ENCODE results near the gene SORCS2.

The SORCS2 gene

DNA sequence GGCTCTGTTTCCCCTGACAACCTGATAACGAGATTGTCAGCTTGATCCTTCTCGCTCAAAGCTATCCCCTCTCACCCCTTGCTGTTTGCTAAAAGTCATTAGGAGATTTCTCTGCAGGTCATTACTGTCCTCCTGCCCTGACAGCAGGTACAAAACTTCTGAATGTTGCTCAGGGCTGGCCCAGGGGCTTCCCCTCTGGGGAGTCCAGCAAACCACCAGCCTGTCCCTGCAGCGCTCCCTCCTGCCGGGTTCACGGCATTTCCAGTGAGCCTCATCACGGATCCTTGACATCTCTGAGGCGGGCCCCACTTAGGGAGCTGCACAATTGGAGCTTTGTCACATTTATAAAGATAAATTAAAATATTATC lies 5.2 kb upstream of the SORCS2 start:
- DNase-seq = no peak

DNA sequence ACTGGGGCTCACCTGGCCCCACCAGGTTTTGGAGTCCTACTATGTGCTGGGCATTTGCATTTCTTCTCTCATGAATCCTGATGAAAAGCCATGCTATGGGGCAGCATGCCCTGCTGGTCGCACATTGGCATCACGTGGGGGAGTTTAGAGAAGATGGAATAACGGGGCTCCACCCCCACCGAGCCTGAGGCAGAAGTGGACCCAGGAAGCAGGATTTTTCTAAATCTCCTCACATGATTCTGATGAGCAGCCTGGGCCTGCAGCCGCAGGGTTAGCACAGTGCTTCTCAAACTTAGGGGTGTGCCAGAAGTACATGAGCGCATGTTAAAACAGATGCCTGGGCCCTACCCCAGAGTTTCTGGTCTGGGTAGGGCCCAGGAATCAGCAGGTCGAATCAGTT lies 4.6 kb upstream of the SORCS2 start:
- DNase-seq = no peak

DNA sequence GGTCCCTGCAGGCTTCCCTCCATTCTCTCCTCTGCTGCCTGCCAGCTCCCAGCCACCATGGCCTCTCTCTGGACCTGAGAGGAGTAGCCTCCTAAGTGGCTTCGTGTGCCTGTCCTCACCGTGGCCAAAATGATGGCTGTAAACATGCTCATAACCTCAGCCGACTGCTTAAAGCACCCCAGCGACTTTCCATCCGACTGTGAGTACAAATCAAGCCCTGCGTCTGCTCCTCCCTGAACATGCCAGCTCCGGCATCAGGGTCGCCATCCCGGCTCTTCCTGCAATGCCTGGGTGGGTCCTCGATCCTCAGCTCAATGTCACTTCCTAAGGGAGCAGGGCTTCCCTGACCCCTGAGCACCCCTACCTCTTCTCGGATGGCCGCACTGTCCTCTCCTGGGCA lies 3.3 kb upstream of the SORCS2 start:
- no peak for DNase-seq

DNA sequence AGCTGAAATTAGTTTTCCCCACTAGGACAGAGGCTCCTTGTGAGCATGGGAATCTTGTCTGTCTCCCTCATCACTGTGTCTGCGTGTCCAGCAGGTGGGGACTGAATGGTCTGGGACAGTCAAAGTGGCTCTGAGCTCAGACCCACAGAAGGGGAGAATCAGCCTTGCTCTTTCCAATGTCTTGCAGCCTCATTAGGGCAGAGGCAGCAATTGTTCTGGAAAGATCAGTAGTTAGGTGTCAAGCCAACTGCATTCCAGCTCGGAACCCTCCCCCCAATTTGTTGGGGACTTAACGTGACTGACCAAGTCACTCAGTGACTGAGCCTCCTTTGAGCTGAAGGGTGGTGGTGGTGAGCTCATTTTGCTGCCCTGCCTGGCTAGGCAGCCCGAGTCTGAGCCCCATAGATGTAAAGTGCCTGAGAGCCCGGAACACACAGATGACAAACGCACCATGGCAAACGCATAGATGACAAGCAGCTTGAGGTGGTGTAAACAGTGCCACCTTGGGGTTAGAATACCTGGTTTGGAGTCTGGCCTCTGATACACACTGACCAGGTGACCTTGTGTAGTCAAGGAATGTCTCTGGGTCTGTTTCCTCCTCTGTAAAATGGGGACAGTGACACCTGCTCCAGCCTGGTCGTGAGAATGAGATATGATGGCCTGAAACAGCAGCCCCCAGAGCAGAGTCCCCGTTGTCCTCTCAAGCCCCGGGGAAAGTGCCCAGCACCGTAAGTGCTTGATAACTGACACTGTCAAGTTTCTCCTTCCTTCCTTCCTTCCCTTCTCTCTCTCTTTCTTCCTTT lies 2.7 kb upstream of the SORCS2 start:
- no peak for DNase-seq

DNA sequence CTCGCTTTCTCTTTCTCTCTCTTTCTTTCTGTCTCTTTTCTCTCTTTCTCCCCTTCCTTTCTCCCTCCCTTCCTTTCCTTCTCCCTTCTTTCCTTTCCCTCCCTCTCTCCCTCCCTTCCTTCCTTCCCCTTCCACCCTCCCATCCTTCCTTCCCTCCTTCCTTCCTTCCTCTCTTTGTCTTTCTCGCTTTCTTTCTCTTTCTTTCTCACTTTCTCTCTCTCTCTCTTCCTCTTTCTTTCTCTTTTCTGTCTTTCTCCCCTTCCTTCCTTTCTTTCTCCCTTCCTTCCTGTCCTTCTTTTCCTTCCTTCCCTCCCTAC lies 2.1 kb upstream of the SORCS2 start:
- no peak for DNase-seq

DNA sequence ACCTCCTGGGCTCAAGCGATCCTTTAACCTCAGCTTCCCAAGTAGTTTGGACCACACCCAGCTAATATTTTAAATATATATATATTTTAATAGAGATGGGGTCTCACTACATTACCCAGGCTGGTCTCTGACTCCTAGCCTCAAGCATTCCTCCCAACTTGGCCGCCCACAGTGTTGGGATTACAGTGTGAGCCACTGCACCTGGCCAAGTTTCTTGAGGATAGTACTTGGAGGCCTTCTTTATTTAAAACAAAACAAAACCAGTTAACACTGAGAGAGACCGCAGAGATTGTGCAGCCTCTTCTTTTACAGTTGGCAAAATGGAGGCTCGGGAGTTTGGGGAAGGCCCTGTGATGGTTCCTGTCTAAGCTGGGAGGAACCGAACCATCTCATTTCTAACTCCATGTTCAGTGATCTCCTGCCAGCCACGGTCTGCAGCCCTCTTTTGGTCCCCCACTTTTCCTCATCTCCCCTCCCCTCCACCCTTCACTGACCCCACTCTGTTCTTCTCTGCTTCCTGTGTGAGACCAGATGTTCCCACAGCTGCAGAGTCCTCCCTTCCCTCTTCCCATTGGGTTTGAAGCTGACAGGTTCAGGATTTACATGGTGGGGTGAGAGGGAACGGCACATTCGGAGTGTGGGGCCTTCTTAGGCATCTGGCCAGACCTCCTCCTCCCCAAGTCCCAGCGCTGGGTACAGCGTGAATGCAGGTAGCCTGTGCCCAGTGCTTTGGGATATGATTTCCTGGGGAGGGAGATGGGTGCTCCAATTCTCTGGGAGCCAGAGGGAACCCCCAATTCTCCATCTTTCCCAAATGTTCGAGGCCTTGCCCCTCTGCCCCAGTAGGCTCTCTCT lies 1.4 kb upstream of the SORCS2 start:
- DNase-seq = no peak

DNA sequence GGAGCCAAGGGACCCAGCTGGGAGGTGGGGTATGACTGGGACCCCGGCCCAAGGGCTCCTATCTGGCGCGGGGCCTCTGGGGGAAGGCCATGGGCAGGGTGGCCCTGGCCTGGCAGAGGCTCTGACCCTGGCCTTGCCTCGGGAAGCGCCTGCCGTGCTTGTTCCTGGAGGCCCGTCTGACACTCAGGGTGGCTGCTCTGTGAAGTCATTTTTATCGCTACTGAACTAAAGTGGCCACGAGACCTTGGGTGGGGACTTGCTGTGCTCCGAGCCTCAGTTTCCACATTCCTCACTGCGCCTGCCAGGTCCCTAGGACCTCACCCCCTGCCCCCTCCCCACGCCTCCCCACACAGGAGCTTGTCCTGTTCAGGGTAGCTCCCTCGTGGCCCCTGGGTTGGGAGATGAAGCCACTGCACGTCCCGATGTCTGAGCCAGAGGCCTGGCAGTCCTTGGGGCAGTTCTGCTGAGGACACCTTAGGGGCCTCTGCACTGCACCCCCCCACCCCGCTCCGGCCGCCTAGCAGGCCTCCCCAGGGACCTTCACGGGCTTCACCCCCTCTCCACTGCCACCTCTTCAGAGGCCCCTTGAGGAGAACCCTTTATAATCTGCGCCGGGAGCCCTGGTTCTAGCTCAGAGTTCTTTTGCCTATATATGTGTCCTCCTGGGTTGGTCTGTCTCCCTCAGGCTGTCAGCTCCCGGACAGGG lies 639 bp upstream of the SORCS2 start:
- DNase-seq = no peak

DNA sequence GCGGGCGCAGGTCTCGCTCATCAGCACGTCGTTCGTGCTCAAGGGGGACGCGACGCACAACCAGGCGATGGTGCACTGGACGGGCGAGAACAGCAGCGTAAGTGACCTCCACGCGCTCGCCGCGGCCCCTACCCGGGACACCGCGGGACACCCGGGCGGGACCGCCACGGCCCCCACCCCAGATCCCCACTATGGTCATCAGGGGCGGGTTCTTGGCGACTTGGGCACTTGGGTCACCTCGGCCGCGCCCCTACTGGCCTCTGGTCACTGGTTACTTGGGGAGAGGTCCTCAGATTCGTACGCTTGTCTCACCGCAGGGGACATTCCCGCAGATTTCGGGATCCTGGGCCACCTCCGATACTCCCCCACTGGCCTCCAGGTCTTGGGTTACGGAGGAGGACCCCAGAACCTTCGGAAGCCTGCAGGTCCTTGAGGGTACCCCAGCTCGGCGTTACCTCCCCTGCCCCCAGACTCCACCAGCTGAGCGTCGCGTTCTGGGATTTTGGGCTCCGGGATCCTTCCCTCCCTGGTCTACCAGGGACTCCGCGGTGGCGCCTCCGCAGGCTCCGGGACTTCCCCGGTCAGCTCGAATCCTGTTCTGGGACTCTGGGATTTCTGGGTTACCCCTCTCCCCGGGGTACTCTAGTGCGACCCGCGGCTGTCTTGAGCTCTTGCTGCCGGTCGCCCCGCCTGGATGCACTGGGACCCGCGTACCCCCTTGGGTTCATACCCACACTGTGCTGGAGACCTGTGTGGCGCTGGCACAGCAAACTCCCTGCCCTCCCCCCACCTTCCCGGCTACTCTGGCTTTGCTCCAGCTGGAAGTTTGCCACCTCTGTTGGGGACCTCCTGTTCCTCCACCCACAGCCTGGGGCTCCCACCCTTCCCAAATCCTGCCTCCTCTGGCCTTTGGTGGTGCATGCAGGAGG lies 956 bp downstream of the SORCS2 start:
- DNase-seq = peak; percentile 30

DNA sequence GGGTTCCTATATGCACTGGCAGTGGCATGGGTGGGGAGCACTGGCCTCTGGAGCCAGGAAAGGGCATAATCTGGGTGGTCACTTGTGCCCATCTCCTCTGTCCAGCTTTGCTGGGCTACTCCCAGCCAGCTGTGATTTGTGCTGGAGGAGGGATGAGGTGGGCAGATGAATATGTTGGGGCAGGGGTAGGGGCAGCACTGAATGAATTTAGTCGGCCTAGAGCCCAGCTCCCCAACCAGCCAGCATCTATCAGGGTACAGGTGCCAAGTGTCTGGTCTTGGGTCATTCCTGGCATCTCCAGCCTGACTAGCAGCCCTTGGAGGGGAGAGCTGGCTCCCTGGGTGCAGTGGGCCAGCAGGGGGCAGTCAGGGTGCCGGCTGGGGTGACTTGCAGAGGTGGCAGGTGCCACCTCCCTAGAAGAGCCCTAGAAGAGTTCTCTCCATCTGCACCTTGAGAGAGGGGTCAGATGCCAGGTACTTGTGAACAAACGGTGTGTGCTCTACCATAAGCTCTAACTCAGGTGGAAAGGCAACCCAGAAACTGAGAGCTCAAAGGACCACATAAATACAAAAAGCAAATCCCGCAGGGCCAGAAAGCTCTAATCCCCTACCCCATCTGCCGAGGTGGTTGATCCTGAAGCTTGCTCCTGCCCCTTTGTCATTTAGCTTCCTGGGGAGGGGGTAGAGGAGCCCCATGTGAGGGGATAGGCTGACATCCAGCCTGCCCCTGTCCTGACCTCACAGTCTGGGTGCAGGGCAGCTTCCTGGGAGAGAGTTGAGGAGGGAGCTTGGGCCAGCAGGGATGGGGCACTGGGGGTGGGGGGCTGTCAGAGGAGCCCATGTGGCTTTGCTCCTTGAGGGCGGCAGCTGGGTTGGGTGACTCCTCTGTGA lies 2.2 kb downstream of the SORCS2 start:
- peak; percentile 81 for DNase-seq

DNA sequence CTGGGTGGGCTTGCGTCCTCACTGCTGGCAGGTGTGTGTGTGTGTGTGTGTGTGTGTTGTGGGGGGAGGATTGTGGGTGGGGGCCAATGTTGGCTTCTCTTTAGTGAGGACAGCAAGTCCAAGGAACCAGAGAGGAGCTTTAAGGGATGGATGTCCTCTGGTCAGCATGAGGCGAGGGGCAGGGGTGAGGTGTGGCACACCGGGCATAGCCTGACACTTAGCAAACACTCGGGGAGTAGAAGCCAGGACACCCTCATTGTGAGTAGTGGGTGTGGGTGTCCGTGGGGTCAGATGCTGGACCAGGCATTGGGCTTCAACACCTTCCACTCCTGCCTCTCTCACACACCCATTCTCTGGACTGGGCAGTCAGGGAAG lies 2.8 kb downstream of the SORCS2 start:
- no peak for DNase-seq

DNA sequence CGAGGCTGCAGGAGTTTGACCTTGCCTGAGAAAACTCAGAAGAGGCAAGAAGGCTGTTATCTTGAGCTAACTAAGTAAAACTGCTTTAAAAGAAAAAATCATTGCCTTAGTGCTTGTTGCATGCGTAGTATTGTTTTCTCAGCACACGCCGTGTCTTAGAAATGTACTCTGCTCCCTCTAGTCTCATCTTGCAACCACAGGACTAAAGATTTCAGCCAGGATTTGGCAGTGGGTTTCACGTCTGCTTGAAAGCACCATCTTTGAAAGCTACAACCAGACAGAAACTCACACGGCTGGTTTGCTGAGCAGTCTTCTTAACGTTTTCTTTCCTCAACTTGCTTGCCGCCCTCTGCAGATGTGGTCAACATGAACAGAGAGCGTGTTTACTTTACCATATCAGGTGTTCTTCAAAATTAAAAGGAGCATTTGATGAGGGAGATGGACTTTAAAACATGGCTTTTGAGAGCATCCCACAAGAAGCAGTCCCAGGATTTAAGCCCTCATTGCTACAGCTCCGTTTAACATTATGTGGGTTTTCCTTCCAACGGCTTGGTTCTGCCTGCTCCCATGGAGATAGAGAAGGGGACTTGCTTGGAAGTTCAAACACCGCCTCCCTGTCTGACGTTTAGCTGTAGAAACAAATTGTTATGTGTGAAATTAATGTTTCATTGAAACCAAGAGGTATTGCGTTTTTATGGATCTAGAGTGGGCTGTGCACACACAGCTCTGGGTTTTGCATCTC lies 3.4 kb downstream of the SORCS2 start:
- peak; percentile 38 for DNase-seq

DNA sequence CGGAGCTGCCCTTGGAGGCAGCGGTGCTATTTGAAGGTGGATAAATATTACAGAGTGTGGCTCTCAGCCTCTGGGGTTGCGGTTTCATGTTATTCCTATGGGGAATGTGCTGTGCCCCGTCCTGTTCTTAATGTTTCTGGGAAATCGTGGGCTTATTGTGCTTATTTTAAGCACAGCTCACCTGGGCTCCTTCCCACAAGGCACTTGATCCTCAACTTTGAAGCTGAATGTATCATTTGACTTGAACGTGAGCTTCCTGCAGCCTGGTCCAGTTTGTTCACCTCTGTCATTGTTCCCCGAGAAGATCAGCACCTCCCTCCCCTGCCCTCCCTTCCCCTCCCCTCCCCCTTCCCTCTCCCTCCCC lies 3.9 kb downstream of the SORCS2 start:
- DNase-seq = no peak

DNA sequence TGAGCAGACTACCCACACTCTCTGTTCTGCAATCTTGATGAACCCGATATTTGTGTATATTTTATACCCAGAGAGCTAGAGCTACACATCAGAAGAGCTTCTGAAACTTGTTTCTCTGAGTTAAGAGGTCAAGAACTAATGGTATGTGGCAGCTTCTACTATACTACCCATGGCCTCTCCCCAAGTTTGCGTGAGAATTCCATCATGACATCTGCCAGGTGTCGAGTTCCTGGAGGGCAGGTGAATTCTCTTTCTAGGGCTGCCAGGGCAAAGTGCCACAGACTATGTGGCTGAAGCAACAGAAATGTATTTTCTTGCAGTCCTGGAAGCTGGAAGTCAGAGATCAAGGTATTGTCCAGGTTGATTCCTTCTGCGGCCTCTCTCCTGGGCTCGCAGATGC lies 4.4 kb downstream of the SORCS2 start:
- DNase-seq = no peak

DNA sequence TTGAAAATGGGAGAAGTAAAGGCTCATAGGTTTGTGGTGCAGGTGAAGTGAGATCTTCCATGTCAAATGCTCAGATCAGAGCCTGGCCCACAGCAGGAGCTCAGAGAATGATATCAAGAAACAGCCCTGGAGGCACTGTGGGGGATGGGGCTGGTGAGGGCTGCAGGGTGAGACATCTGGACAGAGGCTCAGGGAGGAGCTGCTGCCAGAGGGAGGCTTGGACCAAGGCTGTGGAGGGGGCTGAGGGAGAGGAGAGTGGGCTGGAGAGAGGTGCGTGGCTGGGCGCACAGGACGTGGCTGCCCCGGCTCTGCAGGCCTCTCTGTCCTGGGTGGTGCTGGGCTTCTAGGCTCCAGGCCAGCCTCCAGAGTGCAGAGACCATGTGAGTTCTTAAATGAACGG lies 5.6 kb downstream of the SORCS2 start:
- DNase-seq = no peak

DNA sequence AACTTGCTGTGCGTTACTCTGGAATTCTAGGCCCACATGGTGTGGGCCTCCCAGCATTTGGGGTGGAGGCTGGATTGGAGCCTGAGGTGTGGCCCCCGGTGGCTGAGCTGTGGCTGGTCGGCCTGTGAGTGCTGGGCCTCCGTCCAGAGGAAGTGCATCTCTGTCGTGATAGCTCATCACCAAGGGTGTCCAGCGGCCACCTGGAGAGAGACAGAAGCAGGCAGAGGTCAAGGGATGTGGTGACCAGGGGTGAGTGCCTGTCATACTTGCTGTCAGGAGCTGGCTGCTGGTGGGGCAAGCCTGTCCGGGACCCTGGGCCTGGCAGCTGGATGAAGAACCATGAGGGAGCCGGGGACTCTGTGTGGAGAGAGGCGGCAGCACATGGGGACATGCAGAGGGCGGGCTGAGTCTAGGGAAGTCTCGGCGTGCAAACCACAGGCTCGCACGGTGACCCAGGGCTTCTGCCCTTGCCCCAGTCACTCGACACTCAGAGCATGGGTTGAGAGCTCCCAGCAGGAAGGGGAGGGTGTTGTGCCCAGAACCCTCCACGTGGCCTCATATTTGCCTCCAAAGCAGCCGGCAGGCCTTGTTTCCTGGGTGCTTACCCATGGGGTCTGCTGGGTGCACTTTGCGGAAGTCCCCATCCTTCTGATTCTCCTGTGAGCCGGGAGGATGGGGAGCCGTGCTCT lies 6.2 kb downstream of the SORCS2 start:
- DNase-seq = no peak

DNA sequence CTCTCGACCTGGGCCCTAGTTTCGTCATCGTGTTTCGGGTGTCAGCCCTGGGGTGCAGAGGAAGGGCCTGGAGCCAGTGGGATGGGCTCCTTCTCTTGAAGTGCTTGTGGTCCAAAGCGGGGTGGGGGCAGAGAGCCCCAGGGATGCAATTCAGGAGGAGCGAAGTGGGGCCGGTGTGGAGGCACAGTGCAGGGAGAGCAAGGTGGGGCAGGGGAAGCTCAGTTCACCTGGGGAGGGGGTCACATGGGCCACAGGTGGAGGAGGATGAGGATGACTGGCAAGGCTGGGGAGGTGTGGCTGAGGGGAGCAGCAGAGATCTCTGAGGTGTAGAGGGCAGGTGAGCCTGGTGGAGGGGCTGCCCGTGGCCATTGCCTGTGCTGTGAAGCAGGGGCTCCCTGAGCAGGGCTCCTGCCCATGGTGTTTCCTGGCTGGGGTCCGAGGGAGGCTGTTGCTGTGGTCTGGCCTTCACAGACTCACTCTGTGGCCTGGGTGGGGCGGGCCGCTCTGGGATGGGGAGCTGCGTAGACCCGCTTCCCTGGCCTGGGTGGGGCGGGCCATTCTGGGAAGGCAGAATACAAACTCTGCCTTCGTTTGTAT lies 6.9 kb downstream of the SORCS2 start:
- DNase-seq = no peak

DNA sequence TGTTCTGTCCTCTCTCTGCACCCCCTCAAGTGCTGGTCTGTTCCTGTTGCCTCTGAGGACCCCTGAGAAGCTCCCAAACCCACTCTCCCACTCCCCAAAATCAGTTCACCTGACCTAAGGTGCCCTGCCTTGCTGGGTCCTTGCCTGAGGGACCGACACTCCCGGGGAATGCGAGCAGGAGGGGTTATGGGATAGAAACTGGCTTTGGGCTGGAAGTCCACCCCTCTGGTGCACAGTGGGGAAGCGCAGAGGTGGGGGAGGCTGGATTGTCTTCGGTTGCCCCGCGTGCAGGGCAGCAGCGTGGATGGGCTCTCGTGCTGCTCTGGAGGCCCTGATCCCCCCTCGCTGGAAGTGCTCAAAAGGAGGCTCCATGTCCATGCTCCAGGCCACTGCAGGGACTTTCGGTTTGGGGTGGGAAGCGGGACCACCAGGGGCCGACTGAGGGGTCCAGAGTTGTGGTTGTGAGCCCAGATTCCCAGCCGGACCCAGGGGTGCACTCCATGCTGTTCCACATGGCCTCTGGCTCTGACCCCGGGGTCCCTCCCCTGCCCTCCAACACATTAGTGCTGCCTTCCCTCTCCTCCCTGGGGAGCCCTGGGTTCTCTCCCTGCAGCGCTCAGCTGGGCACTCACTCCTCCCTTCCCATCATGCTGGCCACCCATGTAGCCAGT lies 7.6 kb downstream of the SORCS2 start:
- no peak for DNase-seq

DNA sequence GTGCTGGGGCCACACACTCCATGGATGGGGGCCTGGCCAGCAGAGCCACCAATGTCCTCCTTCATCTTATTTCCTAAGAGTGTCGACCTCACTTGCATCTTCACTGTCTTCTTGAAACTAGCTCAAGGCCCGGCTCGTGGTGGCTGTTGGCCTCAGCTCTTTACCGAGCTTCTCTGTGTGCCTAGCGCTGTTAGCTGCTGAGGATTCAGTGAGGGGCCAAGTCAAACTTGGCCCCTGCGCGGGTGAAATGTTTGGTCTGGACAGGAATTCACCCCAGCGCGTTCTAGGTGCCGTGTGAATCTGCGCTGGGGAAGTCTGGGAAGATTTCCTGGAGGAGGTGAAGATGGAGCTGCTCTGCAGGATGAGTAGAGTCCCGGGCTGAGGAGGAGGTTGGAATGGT lies 8.5 kb downstream of the SORCS2 start:
- no peak for DNase-seq

Data from DMS79 (cell line).